Endothelial cell of umbilical vein (primary cell): Measurements from ENCODE around the gene LMO1. TPM values are rescaled to one million over a fixed set of nuclear protein-coding genes. Genes with fewer than 3 reads are reported as not detected.

Source experiments
- BruUV-seq: library from RNA; stranded (reverse); fragments of 400-500 nt; replicated peaks from 2 replicates; lab custom pipeline; 2021; lab: Mats Ljungman, UMichigan
- CTCF ChIA-PET: fragments of 300-600, 350-600 bp; sonication (Branson Sonifier 250); formaldehyde crosslinking; loops from one replicate; lab custom pipeline; 2021; ENCODE audit warnings: antibody characterized with exemption, inconsistent platforms; lab: Charles Lee
- POLR2A ChIA-PET: fragments of 300-600, 350-600 bp; sonication (Branson Sonifier 250); formaldehyde crosslinking; loops from one replicate; lab custom pipeline; 2021; ENCODE audit warnings: antibody characterized with exemption, inconsistent platforms; lab: Charles Lee
- DNase-seq: peaks from one replicate; pipeline ENCODE4 v3.0.0-alpha.2; 2011; ENCODE audit warnings: low read depth, low spot score
- FAIRE-seq: peaks from 2 replicates; lab custom pipeline; 2011; peaks lifted over from hg19 to GRCh38; lab: Jason Lieb, UNC
- H2AFZ ChIP-seq: 2 replicates; pipeline ENCODE4 v1.6.0; 2012; ENCODE audit warnings: low read depth, low read length, control low read depth, inconsistent platforms
- H3K27ac ChIP-seq: 2 replicates; pipeline ENCODE4 v1.5.1; 2011; ENCODE audit warnings: low read depth, mild to moderate bottlenecking, control low read depth, low read length, moderate library complexity; ENCODE audit not compliant: insufficient read depth
- H3K27me3 ChIP-seq, 2 experiments: 2 replicates each; pipeline versions ENCODE4 v1.6.0 to v1.6.1; 2011; ENCODE audit warnings: low read length in 2 of 2, mixed read lengths in 1 of 2; ENCODE audit not compliant: control insufficient read depth in 2 of 2, insufficient read depth in 2 of 2
- H3K36me3 ChIP-seq, 2 experiments: 2 replicates in 1 of 2; 3 replicates in 1 of 2; pipeline ENCODE4 v1.5.1; 2011; ENCODE audit warnings: low read length in 2 of 2, mild to moderate bottlenecking in 1 of 2, moderate library complexity in 1 of 2; ENCODE audit not compliant: control insufficient read depth in 2 of 2, insufficient read depth in 2 of 2; ENCODE audit errors: extremely low read depth in 1 of 2
- H3K4me1 ChIP-seq: 3 replicates; pipeline ENCODE4 v1.5.1; 2011; ENCODE audit warnings: mild to moderate bottlenecking, low read length; ENCODE audit not compliant: control insufficient read depth, insufficient read depth; ENCODE audit errors: extremely low read depth
- H3K4me2 ChIP-seq: 2 replicates; pipeline ENCODE4 v1.6.1; 2011; ENCODE audit warnings: low read length, control low read depth, mixed read lengths; ENCODE audit not compliant: insufficient read depth
- H3K4me3 ChIP-seq, 3 experiments: fragments of 200-600 bp in 1 of 3; sonication (generic), shearing (Covaris generic) in 1 of 3; replicated peaks in 1 of 3; 2 replicates each; pipeline ENCODE4 v1.5.1; 2011 to 2016; ENCODE audit warnings: control low read depth in 3 of 3, low read length in 3 of 3, mild to moderate bottlenecking in 2 of 3, inconsistent platforms in 1 of 3, low read depth in 1 of 3, moderate library complexity in 1 of 3; ENCODE audit not compliant: insufficient read depth in 1 of 3
- H3K79me2 ChIP-seq: 2 replicates; pipeline ENCODE4 v1.6.0; 2012; ENCODE audit warnings: low read length, inconsistent platforms; ENCODE audit not compliant: control insufficient read depth, insufficient read depth
- H3K9ac ChIP-seq: replicated peaks from 2 replicates; pipeline ENCODE3; 2011; ENCODE audit warnings: low read length, control low read depth; ENCODE audit not compliant: insufficient read depth; ENCODE audit errors: extremely low read depth
- H3K9me1 ChIP-seq: replicated peaks from 3 replicates; pipeline ENCODE4 v1.6.0; 2011; ENCODE audit warnings: mild to moderate bottlenecking, low read length; ENCODE audit not compliant: control insufficient read depth, insufficient read depth; ENCODE audit errors: extremely low read depth
- H3K9me3 ChIP-seq: replicated peaks from 2 replicates; pipeline ENCODE4 v1.5.1; 2012; ENCODE audit warnings: low read length, inconsistent platforms; ENCODE audit not compliant: control insufficient read depth, insufficient read depth
- H4K20me1 ChIP-seq: replicated peaks from 2 replicates; pipeline ENCODE3; 2011; ENCODE audit warnings: mild to moderate bottlenecking, low read length; ENCODE audit not compliant: control insufficient read depth, insufficient read depth; ENCODE audit errors: extremely low read depth
- CTCF ChIP-seq, 2 donors: IDR thresholded peaks; 1 replicate in 1 of 2; 2 replicates in 1 of 2; pipeline ENCODE4 v1.5.1; 2011; ENCODE audit warnings: low read length in 2 of 2, mild to moderate bottlenecking in 2 of 2, moderate library complexity in 2 of 2, control low read depth in 1 of 2, inconsistent platforms in 1 of 2, low read depth in 1 of 2; ENCODE audit not compliant: insufficient read depth in 1 of 2; ENCODE audit errors: extremely low read depth in 1 of 2
- EZH2 ChIP-seq: IDR thresholded peaks from 2 replicates; pipeline ENCODE4 v1.6.1; 2012; ENCODE audit warnings: borderline replicate concordance, low read depth, mild to moderate bottlenecking, moderate library complexity, low read length, inconsistent platforms; ENCODE audit not compliant: severe bottlenecking
- FOS ChIP-seq: IDR thresholded peaks from 2 replicates; pipeline ENCODE4 v1.6.1; 2011; ENCODE audit warnings: mild to moderate bottlenecking, low read length, moderate library complexity, borderline replicate concordance; ENCODE audit not compliant: insufficient read depth
- GATA2 ChIP-seq: IDR thresholded peaks from 2 replicates; pipeline ENCODE4 v1.7.0; 2011; ENCODE audit warnings: low read depth, mild to moderate bottlenecking, moderate library complexity, mixed read lengths, low read length; ENCODE audit not compliant: insufficient read length, insufficient read depth
- JUN ChIP-seq: IDR thresholded peaks from 2 replicates; pipeline ENCODE4 v1.6.1; 2011; ENCODE audit warnings: borderline replicate concordance, low read depth; ENCODE audit not compliant: insufficient read length, insufficient read depth
- MAX ChIP-seq: IDR thresholded peaks from 2 replicates; pipeline ENCODE4 v1.6.1; 2011; ENCODE audit not compliant: insufficient read depth, insufficient read length
- MYC ChIP-seq: IDR thresholded peaks from one replicate; pipeline ENCODE4 v1.6.1; 2011; ENCODE audit warnings: mild to moderate bottlenecking, low read depth, low read length
- POLR2A ChIP-seq: IDR thresholded peaks from 2 replicates; pipeline ENCODE4 v1.6.1; 2012; ENCODE audit warnings: low read depth, mild to moderate bottlenecking, control low read depth, low read length
- POLR2AphosphoS5 ChIP-seq: IDR thresholded peaks from 2 replicates; pipeline ENCODE4 v1.6.1; 2012; ENCODE audit warnings: low read depth, mild to moderate bottlenecking, control low read depth, low read length, moderate library complexity; ENCODE audit not compliant: insufficient read depth
- dilution Hi-C: fragments of 300-500 bp; cut with MboI; formaldehyde crosslinking; loops from one replicate; pipeline ENCODE4 v1.15.0; 2019; ENCODE audit warnings: low sequenced_read_pairs; ENCODE audit not compliant: extremely low pct_ligation_motif_present
- intact Hi-C: fragments of 100-400 bp; cut with micrococcal nuclease; formaldehyde crosslinking; loops from one replicate; pipeline ENCODE4 v1.10.0; 2022
- polyA plus RNA-seq, 4 experiments: library from polyadenylated mRNA; depleted of rRNA in 3 of 4; stranded (reverse) in 3 of 4; unstranded in 1 of 4; fragments of >200 nt; gene quantifications; 2 replicates each; pipeline versions ENCODE4 v1.2.1 to v1.2.3, GENCODE V29; 2011 to 2012; ENCODE audit warnings: missing spikeins in 1 of 4
- total RNA-seq: library from RNA; stranded (reverse); gene quantifications from 2 replicates; pipeline ENCODE4 v1.2.3, GENCODE V29; 2021

LMO1 gene
- total and polyA plus RNA-seq, 2 donors (not counting 3 experiments of a cell fraction or from before 2014, with no cell fraction given): not detected

- no peaks in the 10 kb centered on the region for H3K36me3 ChIP-seq
- no peaks in the 10 kb centered on the region for H3K79me2 ChIP-seq
- dilution Hi-C loops (no loop called here), intact Hi-C loops (no loop called here)
- H3K4me3 ChIP-seq: no peak overlapping the region
- no peaks in the 10 kb centered on the region for H3K9me1 ChIP-seq
- H3K4me1 ChIP-seq: no peaks in the 10 kb centered on the region
- H3K9me3 ChIP-seq: no peaks in the 10 kb centered on the region
- ChIA-PET POLR2A (interaction anchor here (0.6 kb wide), 1 partner anchor 1033 kb away, joined by 3 read pairs; no protein-coding TSS in a partner anchor), CTCF (interaction anchor here (0.8 to 6.3 kb wide), 7 partner anchors 9 to 346 kb away, joined by 3 to 49 read pairs (median 4); partner anchors contain the start of gene LMO1)
- H3K27me3 ChIP-seq: no peaks in the 10 kb centered on the region
- no peak overlapping the region for H2AFZ ChIP-seq
- TF ChIP-seq MYC: no peak
- BruUV-seq: no TSS peak
- FAIRE-seq (no peak), DNase-seq (no peak)
- H4K20me1 ChIP-seq: no peaks in the 10 kb centered on the region
- no peak overlapping the region for H3K4me2 ChIP-seq
- H3K27ac ChIP-seq: no peak overlapping the region
- H3K9ac ChIP-seq: no peak overlapping the region
These were observed 42.5 kb downstream of the LMO1 start for GRCh38 chr11:8221046-8221723.

GRCh38 chr11:8220261-8221045, 43.2 kb downstream of the LMO1 start:
- intact Hi-C loops (no loop called here), dilution Hi-C loops (no loop called here)
- TF ChIP-seq FOS (no peak), MYC (no peak), MAX (no peak), POLR2AphosphoS5 (no peak), POLR2A (no peak), CTCF (IDR thresholded peaks at IDR 0.05; ENCODE audit: extremely low read depth in 1 of 2, insufficient read depth in 1 of 2, low read depth in 1 of 2, low read length in 2 of 2) (no peak), GATA2 (no peak), EZH2 (no peak), JUN (no peak)
- ChIA-PET POLR2A (interaction anchor here (0.6 kb wide), 1 partner anchor 1034 kb away, joined by 3 read pairs; no protein-coding TSS in a partner anchor), CTCF (interaction anchor here (0.7 to 6.3 kb wide), 17 partner anchors 8 to 917 kb away, joined by 3 to 49 read pairs (median 4); partner anchors contain the start of gene LMO1)
- no peak overlapping the region for H3K9ac ChIP-seq
- H3K4me1 ChIP-seq: no peaks in the 10 kb centered on the region
- no peaks in the 10 kb centered on the region for H3K9me3 ChIP-seq
- no peaks in the 10 kb centered on the region for H3K9me1 ChIP-seq
- no peaks in the 10 kb centered on the region for H4K20me1 ChIP-seq
- no peak overlapping the region for H2AFZ ChIP-seq
- DNase-seq: no peak
- FAIRE-seq: no peak
- peaks cover 0 to 2% of the 10 kb centered on the region in 2 experiments for H3K27me3 ChIP-seq
- H3K27ac ChIP-seq: no peak overlapping the region
- H3K79me2 ChIP-seq: no peaks in the 10 kb centered on the region
- no peaks in the 10 kb centered on the region for H3K36me3 ChIP-seq
- BruUV-seq: no TSS peak
- no peak overlapping the region for H3K4me3 ChIP-seq
- H3K4me2 ChIP-seq: no peak overlapping the region
